Measurements from ENCODE around the gene SBNO2.

The SBNO2 gene

GRCh38 chr19:1085053-1085658 lies 88.9 kb downstream of the SBNO2 start:
- Histone ChIP-seq H3K4me2 (ENCODE audit: insufficient read depth, low read length) (no peak overlapping the region), H3K27ac (ENCODE audit: low read length) (no peak overlapping the region), H3K27me3 (ENCODE audit: insufficient read depth, low read length, poor library complexity) (no peaks in the 10 kb centered on the region), H3K4me1 (ENCODE audit: insufficient read depth, low read length) (no peaks in the 10 kb centered on the region), H3K79me2 (ENCODE audit: insufficient read depth, low read length) (no peaks in the 10 kb centered on the region), H3K4me3 (ENCODE audit: low read depth in 1 of 2, low read length in 2 of 2) (no peak overlapping the region), H3K9ac (ENCODE audit: low read depth, low read length) (no peak overlapping the region; the same call in 1 of the 2 replicates), H3K36me3 (ENCODE audit: insufficient read depth, low read length) (peaks cover 93% of the 10 kb centered on the region), H3K9me3 (ENCODE audit: insufficient read depth, low read length, severe bottlenecking) (no peaks in the 10 kb centered on the region), H2AFZ (ENCODE audit: low read depth, low read length) (no peak overlapping the region), H4K20me1 (ENCODE audit: insufficient read depth, low read length) (peaks cover 36% of the 10 kb centered on the region)
- DNase-seq (no peak), ATAC-seq (ENCODE audit: insufficient read depth, low read depth) (peak; percentile 2; the same call in 1 of the 3 replicates)
- TF ChIP-seq, protein P1, sequence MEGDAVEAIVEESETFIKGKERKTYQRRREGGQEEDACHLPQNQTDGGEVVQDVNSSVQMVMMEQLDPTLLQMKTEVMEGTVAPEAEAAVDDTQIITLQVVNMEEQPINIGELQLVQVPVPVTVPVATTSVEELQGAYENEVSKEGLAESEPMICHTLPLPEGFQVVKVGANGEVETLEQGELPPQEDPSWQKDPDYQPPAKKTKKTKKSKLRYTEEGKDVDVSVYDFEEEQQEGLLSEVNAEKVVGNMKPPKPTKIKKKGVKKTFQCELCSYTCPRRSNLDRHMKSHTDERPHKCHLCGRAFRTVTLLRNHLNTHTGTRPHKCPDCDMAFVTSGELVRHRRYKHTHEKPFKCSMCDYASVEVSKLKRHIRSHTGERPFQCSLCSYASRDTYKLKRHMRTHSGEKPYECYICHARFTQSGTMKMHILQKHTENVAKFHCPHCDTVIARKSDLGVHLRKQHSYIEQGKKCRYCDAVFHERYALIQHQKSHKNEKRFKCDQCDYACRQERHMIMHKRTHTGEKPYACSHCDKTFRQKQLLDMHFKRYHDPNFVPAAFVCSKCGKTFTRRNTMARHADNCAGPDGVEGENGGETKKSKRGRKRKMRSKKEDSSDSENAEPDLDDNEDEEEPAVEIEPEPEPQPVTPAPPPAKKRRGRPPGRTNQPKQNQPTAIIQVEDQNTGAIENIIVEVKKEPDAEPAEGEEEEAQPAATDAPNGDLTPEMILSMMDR (IDR thresholded peaks at IDR 0.05; ENCODE audit: borderline replicate concordance, extremely low read depth, low read length, poor library complexity, severe bottlenecking): no peak
- no peak for TF ChIP-seq EZH2 (IDR thresholded peaks at IDR 0.05; ENCODE audit: borderline replicate concordance, low read depth, low read length, severe bottlenecking)

DNA sequence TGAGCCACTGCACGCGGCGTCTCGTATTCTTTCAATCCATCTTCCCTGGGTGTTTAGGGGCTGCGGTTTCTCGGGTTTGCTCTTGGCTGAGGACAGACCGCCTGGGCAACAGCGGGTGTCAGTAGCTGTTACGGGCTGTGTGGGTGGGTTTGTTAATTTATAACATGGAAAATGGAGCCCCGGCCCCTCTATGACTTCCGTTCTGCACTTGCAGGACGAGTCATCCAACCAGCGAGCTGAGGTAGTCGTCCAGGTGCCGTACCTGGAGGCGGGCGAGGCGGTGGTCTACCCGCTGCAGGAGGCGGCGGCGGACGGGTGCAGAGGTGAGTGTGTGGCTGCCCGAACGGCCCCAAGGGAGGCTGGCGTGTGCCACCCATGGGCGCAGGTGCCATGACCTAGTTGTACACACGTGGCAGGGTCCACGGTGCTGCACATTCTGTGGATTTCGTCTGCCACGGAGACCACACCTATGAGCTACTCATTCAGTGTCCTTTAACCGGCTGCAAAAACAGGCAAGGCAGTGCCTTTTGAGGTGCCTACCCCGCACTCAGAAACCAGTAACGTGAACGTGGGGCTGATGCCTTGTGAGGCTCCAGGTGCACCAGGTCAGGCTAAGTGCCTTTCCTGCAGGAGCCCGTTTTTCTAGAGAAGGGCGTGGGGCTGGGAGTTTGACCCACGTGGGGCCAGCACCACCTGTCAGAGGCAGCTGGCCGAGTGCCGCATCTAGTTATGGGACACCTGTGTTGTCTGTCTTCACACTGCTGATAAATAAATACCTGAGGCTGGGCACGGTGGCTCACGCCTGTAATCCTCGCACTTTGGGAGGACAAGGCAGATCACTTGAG lies 89.8 kb downstream of the SBNO2 start:
- DNase-seq (no peak), ATAC-seq (ENCODE audit: insufficient read depth, low read depth) (no peak)
- H3K9me3 ChIP-seq (ENCODE audit: insufficient read depth, low read length, severe bottlenecking): no peaks in the 10 kb centered on the region
- no peak overlapping the region for H3K4me2 ChIP-seq (ENCODE audit: insufficient read depth, low read length)
- TF ChIP-seq EZH2 (IDR thresholded peaks at IDR 0.05; ENCODE audit: borderline replicate concordance, low read depth, low read length, severe bottlenecking): no peak
- H3K79me2 ChIP-seq (ENCODE audit: insufficient read depth, low read length): no peaks in the 10 kb centered on the region
- no peak overlapping the region for H3K9ac ChIP-seq (ENCODE audit: low read depth, low read length)
- no peak overlapping the region for H3K27ac ChIP-seq (ENCODE audit: low read length)
- peaks cover 95% of the 10 kb centered on the region for H3K36me3 ChIP-seq (ENCODE audit: insufficient read depth, low read length)
- no peaks in the 10 kb centered on the region for H3K4me1 ChIP-seq (ENCODE audit: insufficient read depth, low read length)
- H2AFZ ChIP-seq (ENCODE audit: low read depth, low read length): no peak overlapping the region
- H4K20me1 ChIP-seq (ENCODE audit: insufficient read depth, low read length): peaks cover 36% of the 10 kb centered on the region
- H3K4me3 ChIP-seq (ENCODE audit: low read depth in 1 of 2, low read length in 2 of 2): no peak overlapping the region
- no peaks in the 10 kb centered on the region for H3K27me3 ChIP-seq (ENCODE audit: insufficient read depth, low read length, poor library complexity)

- Histone ChIP-seq H3K9ac (ENCODE audit: low read depth, low read length) (no peak overlapping the region), H3K36me3 (ENCODE audit: insufficient read depth, low read length) (peaks cover 91% of the 10 kb centered on the region), H3K27ac (ENCODE audit: low read length) (no peak overlapping the region), H3K27me3 (ENCODE audit: insufficient read depth, low read length, poor library complexity) (no peaks in the 10 kb centered on the region), H3K4me3 (ENCODE audit: low read depth in 1 of 2, low read length in 2 of 2) (no peak overlapping the region), H3K4me1 (ENCODE audit: insufficient read depth, low read length) (no peaks in the 10 kb centered on the region), H3K9me3 (ENCODE audit: insufficient read depth, low read length, severe bottlenecking) (no peaks in the 10 kb centered on the region), H3K4me2 (ENCODE audit: insufficient read depth, low read length) (no peak overlapping the region), H3K79me2 (ENCODE audit: insufficient read depth, low read length) (no peaks in the 10 kb centered on the region), H2AFZ (ENCODE audit: low read depth, low read length) (no peak overlapping the region), H4K20me1 (ENCODE audit: insufficient read depth, low read length) (peaks cover 26% of the 10 kb centered on the region)
- ATAC-seq (ENCODE audit: insufficient read depth, low read depth) (no peak), DNase-seq (no peak)
- TF ChIP-seq, protein P1 (IDR thresholded peaks at IDR 0.05; ENCODE audit: borderline replicate concordance, extremely low read depth, low read length, poor library complexity, severe bottlenecking): no peak
- TF ChIP-seq EZH2 (IDR thresholded peaks at IDR 0.05; ENCODE audit: borderline replicate concordance, low read depth, low read length, severe bottlenecking): no peak
Measured at GRCh38 chr19:1082928-1083816, 90.9 kb downstream of the SBNO2 start.
